HG03280 (cell line): Measurements from ENCODE around the gene P2RX3.

Source experiments
- ATAC-seq: cut with Tn5 transposase; IDR thresholded peaks from one replicate; pipeline ENCODE4 v1.9.1; 2021; ENCODE audit warnings: mild to moderate bottlenecking, moderate library complexity; ENCODE audit not compliant: unreplicated experiment

P2RX3 gene

DNA sequence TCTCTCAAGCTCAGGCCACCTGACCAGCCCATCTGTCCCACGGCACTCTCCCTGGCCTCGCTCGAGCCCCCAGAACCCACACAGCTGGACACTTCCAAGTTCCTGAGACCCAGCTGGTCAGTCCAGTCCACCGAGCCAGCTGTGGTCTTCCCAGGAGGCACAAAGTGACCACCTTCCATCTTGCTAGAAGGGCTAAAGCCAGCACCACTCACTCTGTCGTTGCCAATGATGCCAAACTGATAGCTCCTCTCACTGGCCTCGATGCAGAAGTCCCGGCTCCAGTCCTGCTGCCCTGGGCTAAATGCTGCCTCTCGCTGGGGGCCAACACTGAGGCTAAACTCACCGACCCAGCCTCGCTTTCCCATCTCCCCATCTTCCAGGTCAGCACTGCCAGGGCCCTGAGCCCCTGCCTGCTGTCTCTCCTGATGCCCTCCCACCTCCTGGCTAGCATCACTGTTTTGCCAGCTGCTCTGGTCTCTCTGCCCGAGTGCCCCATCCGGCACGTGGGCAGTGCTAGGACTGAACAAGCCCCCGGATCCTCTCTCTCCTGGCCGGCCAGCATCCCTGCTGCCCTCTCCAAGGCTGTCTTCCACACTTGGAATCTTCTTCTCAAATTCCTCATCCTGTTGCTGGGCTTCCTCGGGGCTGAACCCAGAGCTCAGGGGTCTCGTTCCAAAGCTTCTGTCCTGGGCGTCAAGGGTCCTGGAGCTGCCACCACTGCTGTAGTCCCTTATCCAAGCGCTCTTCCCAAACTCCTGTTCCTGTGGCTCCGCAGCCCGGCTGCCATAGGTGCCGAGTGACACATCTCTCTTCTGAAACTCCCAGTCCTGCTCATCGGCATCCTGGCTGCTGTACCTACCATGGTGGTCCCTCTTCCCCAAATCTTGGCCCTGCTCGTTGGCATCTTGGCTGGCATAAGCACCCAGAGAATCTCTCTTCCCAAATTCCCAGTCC is 28.8 kb upstream of the P2RX3 start:
- no peak for ATAC-seq

DNA sequence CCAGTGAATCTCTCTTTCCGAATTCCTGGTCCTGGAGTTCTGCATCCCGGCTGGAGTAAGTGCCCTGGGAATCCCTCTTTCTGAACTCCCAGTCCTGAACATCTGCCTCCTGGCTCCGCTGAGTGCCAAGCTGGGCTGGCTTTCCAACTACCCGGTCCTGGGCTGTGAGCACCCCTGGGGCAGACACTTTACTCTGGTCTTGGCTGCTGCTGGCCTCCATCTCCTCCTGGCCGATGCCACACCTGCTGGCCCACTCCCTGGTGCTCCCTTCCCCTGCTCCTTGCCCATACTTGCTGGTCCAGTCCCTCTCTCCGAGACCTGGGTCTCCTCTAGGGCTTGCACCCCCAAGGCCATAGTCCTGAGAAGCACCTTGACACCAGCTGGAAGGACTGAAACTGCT is 28.1 kb upstream of the P2RX3 start:
- no peak for ATAC-seq

DNA sequence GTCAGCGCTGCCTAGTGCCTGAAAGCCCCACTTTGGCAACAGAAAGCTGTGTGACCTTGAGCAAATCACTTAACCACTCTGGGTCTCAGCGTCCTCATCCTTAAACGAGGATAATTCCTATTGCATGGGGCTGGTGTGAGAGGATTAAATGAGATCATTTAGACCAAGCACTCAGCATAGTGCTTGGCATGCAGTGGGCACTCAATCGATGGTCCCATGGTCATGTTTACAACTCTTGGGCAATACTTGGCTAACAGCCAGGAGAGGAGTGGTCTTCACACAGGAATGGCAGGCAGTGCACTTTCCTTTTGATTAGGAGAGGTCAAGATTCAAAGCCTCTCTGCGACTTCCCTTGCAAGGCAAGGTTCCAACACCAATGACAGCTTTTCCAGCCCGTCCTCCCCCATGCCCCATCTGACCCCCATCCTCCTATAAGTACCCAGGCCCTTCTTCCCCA is 27.5 kb upstream of the P2RX3 start:
- no peak for ATAC-seq

DNA sequence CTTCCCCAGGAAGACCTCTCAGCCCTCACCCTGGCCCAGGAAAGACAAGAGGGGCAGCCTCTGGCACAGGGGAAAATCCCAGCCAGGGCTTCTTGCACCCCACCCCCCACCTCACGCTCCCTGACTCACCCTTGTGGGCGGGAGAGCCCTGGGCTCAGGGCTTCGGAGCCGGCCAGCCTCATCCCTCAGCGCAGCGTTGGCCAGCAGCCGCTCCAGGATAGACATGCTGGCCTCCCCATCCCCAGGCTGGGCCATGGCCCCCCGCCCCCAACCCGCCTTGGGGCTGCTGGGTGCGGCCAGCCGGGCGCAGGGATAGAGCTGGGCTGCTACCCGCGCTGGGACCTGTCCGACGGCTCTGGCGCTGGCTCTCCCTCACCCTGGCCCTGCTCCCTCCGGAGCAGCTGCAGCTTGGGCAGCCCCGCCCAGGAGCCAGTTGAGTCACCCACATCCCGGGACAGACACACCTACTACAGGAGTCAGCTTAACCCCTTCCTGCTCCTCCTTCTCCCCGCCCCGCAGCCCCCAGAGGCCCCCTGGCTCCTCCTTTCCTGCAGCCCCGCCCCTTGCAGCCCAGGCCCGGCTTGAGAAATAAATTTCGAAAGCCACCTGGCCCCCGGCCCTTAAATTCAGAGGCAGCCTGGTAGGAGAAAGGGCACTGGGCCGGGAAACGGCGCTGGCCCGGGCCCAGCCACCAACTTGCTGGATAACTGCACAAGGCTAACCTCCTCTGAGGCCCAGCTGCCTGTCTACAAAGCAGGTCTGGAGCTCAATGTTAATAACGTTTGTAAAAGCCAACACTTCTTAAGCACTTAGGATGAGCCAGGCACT is 26.8 kb upstream of the P2RX3 start:
- peak; percentile 62 for ATAC-seq

DNA sequence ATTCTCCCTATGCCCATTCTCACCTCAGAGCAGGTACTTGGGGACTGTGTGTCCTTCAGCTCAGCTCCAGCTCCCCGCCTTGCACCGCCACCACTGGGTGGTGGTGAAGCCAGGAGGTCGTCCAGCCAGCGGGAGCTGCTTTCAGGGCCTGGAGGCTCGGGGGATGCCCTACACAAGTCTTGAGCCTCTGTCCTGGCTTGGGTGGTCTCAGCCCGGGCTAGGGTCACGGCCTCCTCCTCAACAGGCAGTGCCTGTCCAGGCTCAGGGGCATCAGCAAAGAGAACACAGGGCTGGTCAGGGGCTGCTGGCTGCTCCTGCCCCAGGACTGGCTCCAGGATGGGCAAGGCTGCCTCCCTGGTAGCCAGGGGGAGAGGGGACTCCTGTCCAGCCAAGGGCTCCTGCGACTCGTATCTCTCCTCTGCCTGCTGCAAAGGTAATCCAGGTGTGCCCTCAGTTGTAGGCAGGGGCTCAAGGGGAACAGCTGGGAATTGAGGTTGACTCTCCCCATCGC is 25.6 kb upstream of the P2RX3 start:
- no peak for ATAC-seq

DNA sequence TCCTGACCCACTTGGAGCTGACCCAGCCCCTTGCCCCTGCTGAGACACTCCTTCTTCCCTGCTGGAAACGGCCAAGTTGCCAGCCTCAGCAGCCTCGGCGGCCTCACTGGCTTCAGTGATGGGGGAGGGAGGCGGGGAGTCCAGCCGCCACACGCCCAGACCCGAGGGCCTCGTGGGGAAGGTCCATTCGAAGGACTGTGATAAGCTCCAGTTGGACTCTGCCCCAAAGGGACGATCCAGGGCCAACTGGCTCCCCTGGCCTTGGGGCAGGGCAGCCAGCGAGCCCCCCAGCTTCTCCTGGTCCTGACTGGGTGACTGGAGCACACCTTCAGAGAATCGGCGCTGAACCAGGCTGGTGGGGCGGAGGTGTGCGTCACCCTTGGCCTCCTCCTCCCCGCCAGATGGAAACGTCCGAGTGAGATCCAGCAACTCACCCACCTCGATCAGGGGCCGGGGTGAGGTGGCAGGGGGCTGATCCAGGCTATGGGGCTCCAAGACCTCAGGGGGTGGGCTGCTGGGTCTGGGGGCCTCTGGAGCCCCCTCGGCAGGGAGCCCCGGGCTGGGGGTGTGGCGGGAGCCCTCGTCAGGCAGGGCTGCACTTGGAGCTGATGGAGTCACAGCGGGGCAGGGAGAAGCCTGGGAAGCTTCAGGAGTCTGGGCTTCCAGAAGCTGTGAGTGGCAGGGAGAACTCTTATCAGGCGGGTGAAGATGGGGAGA is 24.9 kb upstream of the P2RX3 start:
- no peak for ATAC-seq

DNA sequence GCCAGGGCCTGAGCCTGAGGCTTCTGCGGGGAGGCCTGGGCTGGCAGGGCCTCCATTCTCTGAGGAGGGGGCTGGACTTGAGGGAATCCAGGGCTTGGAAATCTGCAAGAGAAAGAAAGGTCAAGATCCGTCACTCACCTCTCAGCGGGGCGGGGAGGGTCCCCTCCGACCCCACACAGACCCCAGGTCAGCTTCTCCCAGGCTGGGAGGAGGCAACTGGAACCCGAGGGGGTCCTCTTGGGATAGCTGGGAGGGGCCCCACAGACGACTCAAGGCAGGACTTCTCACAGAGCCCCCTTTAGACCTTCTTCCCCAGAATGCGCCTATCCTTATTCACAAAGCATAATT is 24.4 kb upstream of the P2RX3 start:
- no peak for ATAC-seq

DNA sequence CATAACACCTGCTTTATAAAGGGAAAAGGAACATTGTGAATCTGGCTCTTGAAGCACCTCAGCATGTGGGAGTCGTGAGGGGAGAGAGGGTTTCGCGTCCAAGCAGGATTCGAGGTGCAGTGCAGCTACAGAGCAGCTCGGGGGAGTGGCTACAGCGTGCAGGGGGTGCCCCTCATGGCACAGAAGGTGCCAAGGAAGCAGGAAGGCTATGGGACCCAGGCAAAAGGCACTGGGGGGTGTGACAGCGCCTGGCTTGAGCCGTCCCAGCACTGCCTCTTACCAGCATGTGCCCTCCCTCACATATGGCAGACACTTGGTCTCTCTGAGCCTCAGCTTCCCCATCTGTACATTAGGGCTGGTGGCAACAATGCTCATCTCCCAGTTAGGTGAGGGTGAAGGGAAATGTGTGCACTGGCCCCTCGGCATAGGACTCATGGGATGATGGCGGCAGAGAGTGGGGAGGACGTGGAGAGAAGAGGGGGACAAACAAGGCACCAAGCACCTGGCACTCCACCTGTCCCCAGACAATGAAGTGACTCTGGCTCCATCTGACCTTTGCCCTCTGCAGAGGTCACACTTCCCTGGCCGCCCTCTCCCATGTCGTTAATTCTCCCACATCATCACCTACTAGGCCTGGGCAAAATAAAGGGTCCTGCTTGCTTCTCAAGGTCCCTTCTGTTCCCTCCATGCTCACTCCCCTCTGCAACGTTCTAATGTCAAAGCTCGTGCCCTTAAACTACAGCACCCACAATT is 23.8 kb upstream of the P2RX3 start:
- ATAC-seq: no peak

DNA sequence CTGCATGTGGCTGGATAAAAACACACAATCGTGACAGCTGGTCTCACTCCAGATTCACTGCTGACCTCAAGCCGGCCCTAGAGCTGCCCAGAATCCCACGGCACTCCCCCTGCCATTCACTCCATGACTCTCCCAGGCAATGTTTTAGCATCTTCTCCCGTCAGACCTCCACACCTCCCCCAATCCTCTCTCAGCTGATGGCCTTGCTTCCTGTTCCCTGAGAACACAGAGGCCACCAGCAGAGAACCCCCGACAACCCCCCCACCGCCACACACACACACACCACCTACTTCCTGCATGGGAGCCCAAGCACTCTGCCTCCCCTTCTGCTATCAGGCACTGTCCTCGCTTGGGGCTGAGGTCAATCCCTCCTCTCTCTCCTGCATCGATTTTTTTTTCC is 22.7 kb upstream of the P2RX3 start:
- no peak for ATAC-seq

DNA sequence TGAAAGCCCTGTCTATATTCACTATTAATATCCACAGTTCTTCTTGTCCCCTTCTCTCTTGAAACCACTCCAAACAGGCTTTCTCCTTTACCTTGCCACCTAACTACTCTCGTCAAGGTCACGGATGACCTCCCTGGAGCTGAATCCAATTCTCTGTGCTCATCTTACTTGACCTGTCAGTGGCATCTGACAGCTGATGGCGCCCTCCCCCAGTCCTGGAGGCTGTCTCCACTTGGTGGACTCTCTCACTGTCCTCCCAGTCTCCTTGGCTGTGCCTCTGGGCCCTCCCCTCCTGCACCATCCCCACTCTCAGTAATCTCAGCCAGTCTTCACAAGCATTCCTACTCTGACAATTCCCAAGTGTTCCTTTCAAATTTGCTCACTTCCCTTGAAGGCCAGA is 22.1 kb upstream of the P2RX3 start:
- no peak for ATAC-seq

DNA sequence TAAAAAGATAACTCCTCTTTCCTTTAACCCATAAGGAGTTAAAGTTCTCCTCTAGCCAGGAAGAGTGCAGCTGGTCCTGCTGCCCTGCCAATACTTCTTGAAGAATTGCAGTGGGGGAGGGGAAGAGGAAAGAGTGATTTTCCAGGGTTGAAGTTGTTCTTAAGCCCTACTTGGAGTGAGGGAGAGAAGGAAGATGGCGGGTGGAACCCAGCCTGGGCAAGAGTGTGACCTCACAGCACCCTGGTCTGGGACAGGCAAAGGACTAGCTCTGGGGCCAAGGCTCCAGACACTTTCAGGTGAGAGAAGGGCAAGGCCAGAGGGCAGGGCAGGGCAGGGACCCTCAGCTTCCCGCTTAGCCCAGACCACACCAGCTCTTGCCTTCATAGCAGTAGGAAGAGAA is 20.0 kb upstream of the P2RX3 start:
- ATAC-seq: no peak

DNA sequence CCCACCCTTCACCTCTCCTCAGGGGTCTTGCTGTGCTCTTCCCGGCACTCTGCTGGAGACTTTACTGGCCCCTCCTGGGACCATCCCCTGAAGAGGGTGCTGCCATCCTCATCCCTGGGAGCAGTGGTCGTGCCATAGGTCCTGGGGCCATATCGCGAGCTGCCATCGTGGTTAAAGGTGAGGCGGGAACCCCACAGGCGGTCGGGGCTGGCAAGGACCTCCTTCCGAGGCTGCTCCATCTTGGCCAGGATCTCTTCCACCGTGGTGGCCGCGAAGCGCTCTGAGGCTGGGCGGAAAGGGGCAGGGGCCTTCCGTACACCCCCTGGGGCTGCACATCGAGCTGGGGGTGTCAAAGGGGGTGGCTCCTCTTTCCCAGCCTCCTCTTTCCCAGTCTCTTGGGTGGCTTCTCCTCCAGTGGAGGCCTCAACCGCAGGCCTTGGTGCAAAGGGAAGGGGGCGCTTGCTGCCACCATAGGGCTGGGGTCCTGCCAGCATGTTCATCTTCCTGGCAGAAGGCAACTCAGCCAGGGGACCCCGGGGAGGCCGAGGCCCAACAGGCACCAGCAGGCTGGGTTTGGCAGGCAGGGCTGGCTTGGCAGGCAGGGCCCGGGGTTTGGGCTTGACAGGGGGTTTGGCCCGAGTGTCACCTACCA is 18.0 kb upstream of the P2RX3 start:
- no peak for ATAC-seq

DNA sequence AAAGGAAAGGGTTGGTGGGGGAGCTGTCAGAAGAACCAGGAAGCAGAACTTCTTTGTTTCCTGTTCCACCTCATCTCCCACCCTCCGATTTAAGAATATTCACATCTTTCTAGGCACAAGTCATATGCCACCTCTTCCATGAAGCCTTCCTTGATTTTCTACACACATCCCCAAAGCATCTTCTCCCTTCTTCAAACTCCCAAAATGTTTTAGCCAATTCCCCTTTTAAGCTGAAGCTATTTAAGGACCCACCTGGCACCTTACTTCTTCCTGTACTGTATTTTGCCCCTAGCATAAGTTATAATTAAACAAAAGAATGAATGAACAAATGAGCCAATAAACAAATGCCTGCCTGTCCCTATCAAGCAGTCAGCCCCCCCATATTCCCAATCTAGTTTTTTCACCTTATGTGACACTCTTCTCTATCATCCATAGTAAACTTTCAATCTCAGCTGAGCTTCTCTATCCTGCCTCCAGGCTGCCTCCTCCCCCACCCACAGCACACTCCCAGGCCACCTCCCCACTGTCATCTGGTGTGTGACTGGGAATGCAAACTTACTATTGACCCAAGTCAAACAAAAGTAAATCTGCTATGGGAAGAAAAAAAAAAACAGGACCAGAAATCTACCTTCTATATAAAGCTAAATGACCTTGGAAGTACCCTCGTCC is 17.3 kb upstream of the P2RX3 start:
- no peak for ATAC-seq

DNA sequence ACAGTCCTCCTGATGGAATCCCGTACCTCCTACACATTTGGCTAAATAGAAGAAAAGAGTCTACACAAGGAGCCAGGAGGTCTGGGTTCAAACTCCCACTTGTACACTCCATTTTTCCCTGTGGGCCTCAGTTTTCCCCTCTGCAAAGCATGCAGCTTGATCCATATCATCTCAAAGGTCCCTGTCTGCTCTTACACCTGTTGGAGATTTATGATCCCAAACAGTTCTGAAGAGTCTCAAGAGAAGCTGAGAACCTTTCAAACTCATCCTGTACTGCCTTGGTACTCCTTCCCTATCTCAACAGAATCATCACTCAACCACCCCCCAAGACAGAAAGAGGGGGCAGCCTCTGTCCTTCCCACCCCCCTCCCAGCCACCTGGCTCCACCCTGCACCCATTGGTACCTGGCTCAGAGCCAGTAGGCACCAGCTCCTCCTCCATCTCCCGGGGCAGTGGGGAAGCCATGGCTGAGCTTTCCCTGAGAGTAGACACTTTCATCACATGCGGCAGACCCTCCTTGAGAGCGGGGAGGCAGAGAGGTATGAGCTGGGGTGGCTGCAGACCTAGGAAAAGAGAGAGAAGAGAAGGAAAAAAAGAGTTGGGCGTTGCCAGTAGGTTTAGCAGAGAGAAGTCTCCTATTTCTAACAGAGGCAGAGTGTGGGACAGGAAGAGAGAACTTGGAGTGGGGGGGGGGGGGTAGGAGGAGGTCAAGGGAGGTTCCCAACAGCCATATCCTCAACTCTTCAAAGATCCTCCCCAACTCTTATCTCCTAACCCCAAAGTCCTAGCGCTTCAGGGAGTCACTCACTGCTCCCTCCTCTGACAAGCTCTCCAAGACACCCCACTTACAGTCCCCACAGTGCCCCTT is 16.5 kb upstream of the P2RX3 start:
- ATAC-seq: no peak

DNA sequence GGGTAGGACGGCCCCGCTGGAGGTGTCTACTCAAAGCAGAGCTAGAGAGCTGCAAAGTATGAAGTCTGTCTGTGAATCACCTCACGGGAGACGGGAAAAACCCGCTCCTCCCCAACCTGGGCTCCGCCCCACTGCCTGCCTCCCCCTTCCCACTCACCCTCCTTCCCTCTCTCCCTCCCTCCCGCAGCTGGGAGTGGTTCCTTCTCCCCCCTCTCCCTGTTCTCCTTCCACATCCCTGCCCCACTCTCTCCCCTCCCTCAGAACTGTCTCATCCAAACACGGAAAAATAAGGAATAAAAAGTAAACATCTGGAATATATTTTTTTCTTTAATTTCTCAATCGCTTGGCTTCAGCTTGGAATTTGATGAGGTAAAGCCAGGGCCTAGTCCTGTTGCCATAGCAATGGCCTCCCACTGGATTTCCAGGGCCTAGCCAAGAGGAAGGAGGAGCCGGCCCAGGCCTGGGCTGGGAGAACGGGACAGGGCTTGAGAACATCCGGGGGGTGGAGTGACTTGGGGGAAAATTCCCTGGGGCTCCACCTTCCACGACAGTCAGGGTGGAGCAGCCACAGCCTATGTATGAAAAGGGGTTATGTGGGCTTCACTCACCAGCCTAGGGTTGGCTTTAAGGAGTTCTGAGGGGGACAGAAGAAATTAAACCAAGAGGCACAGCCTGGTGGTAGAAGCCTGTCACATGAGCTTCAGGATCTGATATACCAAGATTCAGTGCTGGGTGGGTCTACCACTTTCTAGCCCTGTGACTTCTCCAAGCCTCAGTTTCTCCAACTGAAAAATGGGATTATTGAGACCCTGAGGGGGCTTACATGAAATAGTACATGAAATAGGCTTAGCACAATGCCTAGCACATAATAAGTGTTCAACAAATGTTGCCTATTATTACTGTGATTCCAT is 15.6 kb upstream of the P2RX3 start:
- ATAC-seq: no peak

DNA sequence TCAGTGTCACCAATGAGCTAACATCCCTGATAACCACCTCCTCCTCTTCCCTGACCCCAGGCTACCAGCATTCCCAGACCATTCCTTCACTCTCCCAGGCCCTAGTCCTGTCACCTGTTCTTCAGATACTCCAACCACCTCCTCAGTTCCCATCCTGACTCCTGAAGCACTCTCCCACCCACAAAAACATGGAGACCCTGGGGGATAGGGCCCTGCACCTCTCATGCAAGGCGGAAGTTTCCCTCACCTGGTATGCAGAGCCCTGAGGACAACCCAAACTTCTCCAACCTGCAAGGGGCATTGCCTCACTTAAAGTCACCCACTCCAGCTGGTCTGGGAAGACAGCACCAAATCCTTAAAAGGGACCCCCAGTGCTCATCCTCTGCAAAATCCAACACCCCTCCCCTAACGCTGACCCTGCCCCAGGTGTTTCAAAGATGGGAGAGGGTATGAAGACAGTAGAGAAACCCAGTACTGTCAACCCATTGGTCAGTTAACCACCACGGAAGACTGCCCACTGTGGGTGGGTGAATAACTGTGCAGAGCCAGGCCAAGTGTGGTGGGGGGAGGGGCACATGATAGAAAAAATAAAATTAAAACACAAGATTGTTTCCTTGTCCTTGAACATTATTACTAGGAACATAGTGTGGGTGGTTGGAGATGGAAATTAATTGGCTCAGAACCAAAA is 14.8 kb upstream of the P2RX3 start:
- no peak for ATAC-seq

DNA sequence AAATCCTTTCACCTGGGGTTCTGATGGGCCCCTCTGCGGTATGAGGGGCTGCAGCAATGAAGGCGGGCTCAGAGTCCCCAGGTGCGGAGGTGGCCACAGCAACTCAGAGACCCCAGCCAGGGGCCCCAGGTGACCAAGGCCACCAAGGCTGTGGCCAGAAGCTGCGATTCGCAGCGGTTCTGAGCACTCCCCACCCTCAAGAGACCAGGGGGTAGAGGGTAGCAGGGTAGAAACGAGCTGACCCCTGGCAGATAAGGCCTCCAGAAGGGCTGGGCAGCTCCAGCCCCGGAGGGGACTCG is 14.3 kb upstream of the P2RX3 start:
- ATAC-seq: no peak
